Esophagus squamous epithelium (tissue), 5 donors: ENCODE measurements around the gene ADAMTS12. TPM values are rescaled to one million over a fixed set of nuclear protein-coding genes. Genes with fewer than 3 reads are reported as not detected.

Source experiments
- DNase-seq: peaks from one replicate; lab custom pipeline; 2025; lab: John Stamatoyannopoulos, UW
- H3K27ac ChIP-seq, 4 donors: fragments of 200-600 bp; sonication (generic); one replicate each; pipeline ENCODE4 v1.5.1; 2016 to 2019; ENCODE audit warnings: mild to moderate bottlenecking in 1 of 4
- H3K27me3 ChIP-seq, 4 donors: fragments of 200-600 bp; sonication (generic); 1 replicate in 3 of 4; 2 replicates in 1 of 4; pipeline versions ENCODE4 v1.5.1 to v1.6.0; 2017 to 2021; ENCODE audit warnings: antibody characterized with exemption in 1 of 4
- H3K36me3 ChIP-seq, 3 donors: fragments of 200-600 bp; sonication (generic); one replicate each; pipeline ENCODE4 v1.5.1; 2016 to 2019
- H3K4me1 ChIP-seq, 3 donors: fragments of 200-600 bp; sonication (generic); one replicate each; pipeline ENCODE4 v1.5.1; 2017 to 2019
- H3K4me3 ChIP-seq, 4 donors: fragments of 200-600 bp; sonication (generic); 1 replicate in 3 of 4; 2 replicates in 1 of 4; pipeline ENCODE4 v1.5.1; 2016 to 2019; ENCODE audit warnings: mild to moderate bottlenecking in 2 of 4, moderate library complexity in 1 of 4
- H3K9me3 ChIP-seq, 3 donors: fragments of 200-600 bp; sonication (generic); one replicate each; pipeline ENCODE4 v1.5.1; 2016 to 2019
- CTCF ChIP-seq, 6 experiments: fragments of 450-650 bp in 4 of 6; fragments of 200-600 bp in 2 of 6; sonication (generic) in 2 of 6; IDR thresholded peaks; one replicate each; pipeline ENCODE4 v1.5.1; 2016 to 2019; ENCODE audit warnings: antibody characterized with exemption in 6 of 6, mild to moderate bottlenecking in 4 of 6, moderate library complexity in 4 of 6
- POLR2A ChIP-seq, 4 donors: fragments of 450-650 bp; IDR thresholded peaks; one replicate each; pipeline ENCODE4 v1.6.1; 2017; ENCODE audit warnings: antibody characterized with exemption in 4 of 4, mild to moderate bottlenecking in 4 of 4, moderate library complexity in 3 of 4
- whole genome bisulfite sequencing, 2 donors: methylation state at CpG; one replicate each; pipeline ENCODE4 v1.1.5; 2018; 5-methylcytosine and 5-hydroxymethylcytosine counted together
- intact Hi-C: fragments of 100-400 bp; cut with DNase I; formaldehyde crosslinking; loops from one replicate; pipeline ENCODE4 v1.15.0; 2022
- total RNA-seq, 4 donors: library from RNA; depleted of rRNA; stranded (reverse); fragments of >200 nt; gene quantifications; one replicate each; pipeline ENCODE4 v1.1.0, GENCODE V29; 2016
- donor health status: DM: yes; HTN: yes; CAD: no.

The ADAMTS12 gene
- total RNA-seq, 4 donors from 2014 or later: 0.73 to 1.3 (median 0.76) TPM; not detected in 1

GRCh38 chr5:33841891-33842290 is 49.9 kb downstream of the ADAMTS12 start:
- Histone ChIP-seq H3K4me3 (no peak overlapping the region), H3K36me3 (no peaks in the 10 kb centered on the region), H3K4me1 (no peaks in the 10 kb centered on the region), H3K27me3 (no peaks in the 10 kb centered on the region), H3K9me3 (no peaks in the 10 kb centered on the region), H3K27ac (no peak overlapping the region)
- TF ChIP-seq POLR2A (IDR thresholded peaks at IDR 0.05): no peak
- TF ChIP-seq CTCF (IDR thresholded peaks at IDR 0.05): no peak
- no peak for DNase-seq
- intact Hi-C loops: no loop called here
- 75 to 87% methylated on average over 5 of the region's 5 CpGs for WGBS, 2 donors

GRCh38 chr5:33840927-33841547 is 50.8 kb downstream of the ADAMTS12 start:
- Histone ChIP-seq H3K4me1 (no peaks in the 10 kb centered on the region), H3K9me3 (no peaks in the 10 kb centered on the region), H3K4me3 (no peak overlapping the region), H3K27me3 (no peaks in the 10 kb centered on the region), H3K36me3 (no peaks in the 10 kb centered on the region), H3K27ac (no peak overlapping the region)
- no peak for DNase-seq
- TF ChIP-seq CTCF (IDR thresholded peaks at IDR 0.05) (no peak), POLR2A (IDR thresholded peaks at IDR 0.05) (no peak)
- intact Hi-C loops: no loop called here

GRCh38 chr5:33837301-33837700 is 54.5 kb downstream of the ADAMTS12 start:
- no peak for TF ChIP-seq POLR2A (IDR thresholded peaks at IDR 0.05)
- no peak for TF ChIP-seq CTCF (IDR thresholded peaks at IDR 0.05)
- intact Hi-C loops: no loop called here
- H3K27ac ChIP-seq: no peak overlapping the region
- no peaks in the 10 kb centered on the region for H3K9me3 ChIP-seq
- WGBS, 2 donors: 80 to 89% methylated on average over 4 of the region's 4 CpGs
- H3K4me3 ChIP-seq: no peak overlapping the region
- H3K4me1 ChIP-seq: no peaks in the 10 kb centered on the region
- no peaks in the 10 kb centered on the region for H3K36me3 ChIP-seq
- no peak for DNase-seq
- H3K27me3 ChIP-seq: no peaks in the 10 kb centered on the region

GRCh38 chr5:33834334-33834733 is 57.5 kb downstream of the ADAMTS12 start:
- H3K4me3 ChIP-seq: no peak overlapping the region
- no peaks in the 10 kb centered on the region for H3K27me3 ChIP-seq
- no peaks in the 10 kb centered on the region for H3K4me1 ChIP-seq
- WGBS, 2 donors: 59 to 64% methylated on average over 2 of the region's 2 CpGs
- H3K9me3 ChIP-seq: no peaks in the 10 kb centered on the region
- TF ChIP-seq POLR2A (IDR thresholded peaks at IDR 0.05) (no peak), CTCF (IDR thresholded peaks at IDR 0.05) (no peak)
- no peak for DNase-seq
- intact Hi-C loops: no loop called here
- H3K36me3 ChIP-seq: no peaks in the 10 kb centered on the region
- no peak overlapping the region for H3K27ac ChIP-seq

GRCh38 chr5:33833237-33833575 is 58.6 kb downstream of the ADAMTS12 start:
- Histone ChIP-seq H3K27me3 (no peaks in the 10 kb centered on the region), H3K27ac (no peak overlapping the region), H3K9me3 (no peaks in the 10 kb centered on the region), H3K36me3 (no peaks in the 10 kb centered on the region), H3K4me3 (no peak overlapping the region), H3K4me1 (no peaks in the 10 kb centered on the region)
- 20 to 33% methylated on average over 1 of the region's 1 CpG for WGBS, 2 donors
- no peak for DNase-seq
- TF ChIP-seq POLR2A (IDR thresholded peaks at IDR 0.05) (no peak), CTCF (IDR thresholded peaks at IDR 0.05) (no peak)
- intact Hi-C loops: no loop called here
